ENCODE measurements around the gene MPHOSPH10. TPM values are rescaled to one million over a fixed set of nuclear protein-coding genes. Genes with fewer than 3 reads are reported as not detected.

The MPHOSPH10 gene
- polyA plus RNA-seq, 1 donor: 34.4 TPM

- H3K4me3 ChIP-seq (ENCODE audit: low read length): no peak overlapping the region
- no peaks in the 10 kb centered on the region for H3K27me3 ChIP-seq (ENCODE audit: control insufficient read depth, insufficient read depth, low read length)
- H3K36me3 ChIP-seq (ENCODE audit: control insufficient read depth, insufficient read depth, low read length): peaks cover 59% of the 10 kb centered on the region
- no CpG with 5 or more reads among the region's 2 CpGs for WGBS (ENCODE audit: insufficient coverage, low lambda C conversion rate)
- DNase-seq: no peak
- no peak overlapping the region for H3K27ac ChIP-seq (ENCODE audit: low read length)
- no peaks in the 10 kb centered on the region for H3K9me3 ChIP-seq (ENCODE audit: control insufficient read depth, low read depth, low read length)
- H3K4me1 ChIP-seq (ENCODE audit: control insufficient read depth, insufficient read depth, low read length): no peaks in the 10 kb centered on the region
Measured at GRCh38 chr2:71148506-71149063, 18.2 kb downstream of the MPHOSPH10 start.

GRCh38 chr2:71150082-71150816, 19.8 kb downstream of the MPHOSPH10 start:
- no peak overlapping the region for H3K27ac ChIP-seq (ENCODE audit: low read length)
- no peaks in the 10 kb centered on the region for H3K9me3 ChIP-seq (ENCODE audit: control insufficient read depth, low read depth, low read length)
- H3K36me3 ChIP-seq (ENCODE audit: control insufficient read depth, insufficient read depth, low read length): peaks cover 42% of the 10 kb centered on the region
- DNase-seq: no peak
- no peaks in the 10 kb centered on the region for H3K4me1 ChIP-seq (ENCODE audit: control insufficient read depth, insufficient read depth, low read length)
- no peak overlapping the region for H3K4me3 ChIP-seq (ENCODE audit: low read length)
- H3K27me3 ChIP-seq (ENCODE audit: control insufficient read depth, insufficient read depth, low read length): peaks cover 3% of the 10 kb centered on the region
- WGBS (ENCODE audit: insufficient coverage, low lambda C conversion rate): no CpG with 5 or more reads among the region's 3 CpGs

- no peak for DNase-seq
- Histone ChIP-seq H3K4me3 (ENCODE audit: low read length) (no peak overlapping the region), H3K9me3 (ENCODE audit: control insufficient read depth, low read depth, low read length) (no peaks in the 10 kb centered on the region), H3K27ac (ENCODE audit: low read length) (no peak overlapping the region), H3K27me3 (ENCODE audit: control insufficient read depth, insufficient read depth, low read length) (peaks cover 3% of the 10 kb centered on the region), H3K4me1 (ENCODE audit: control insufficient read depth, insufficient read depth, low read length) (no peaks in the 10 kb centered on the region), H3K36me3 (ENCODE audit: control insufficient read depth, insufficient read depth, low read length) (peaks cover 30% of the 10 kb centered on the region)
- no CpG with 5 or more reads among the region's 1 CpG for WGBS (ENCODE audit: insufficient coverage, low lambda C conversion rate)
Measured at GRCh38 chr2:71151620-71152019, 21.2 kb downstream of the MPHOSPH10 start.

- Histone ChIP-seq H3K9me3 (ENCODE audit: control insufficient read depth, low read depth, low read length) (no peaks in the 10 kb centered on the region), H3K36me3 (ENCODE audit: control insufficient read depth, insufficient read depth, low read length) (peaks cover 18% of the 10 kb centered on the region), H3K4me3 (ENCODE audit: low read length) (no peak overlapping the region), H3K4me1 (ENCODE audit: control insufficient read depth, insufficient read depth, low read length) (no peaks in the 10 kb centered on the region), H3K27me3 (ENCODE audit: control insufficient read depth, insufficient read depth, low read length) (peaks cover 3% of the 10 kb centered on the region), H3K27ac (ENCODE audit: low read length) (no peak overlapping the region)
- WGBS (ENCODE audit: insufficient coverage, low lambda C conversion rate): no CpG with 5 or more reads among the region's 11 CpGs
- DNase-seq: no peak
Measured at GRCh38 chr2:71153585-71154224, 23.3 kb downstream of the MPHOSPH10 start.

- H3K9me3 ChIP-seq (ENCODE audit: control insufficient read depth, low read depth, low read length): no peaks in the 10 kb centered on the region
- no peak overlapping the region for H3K27ac ChIP-seq (ENCODE audit: low read length)
- H3K27me3 ChIP-seq (ENCODE audit: control insufficient read depth, insufficient read depth, low read length): peaks cover 3% of the 10 kb centered on the region
- peaks cover 12% of the 10 kb centered on the region for H3K36me3 ChIP-seq (ENCODE audit: control insufficient read depth, insufficient read depth, low read length)
- no peak overlapping the region for H3K4me3 ChIP-seq (ENCODE audit: low read length)
- no peak for DNase-seq
- WGBS (ENCODE audit: insufficient coverage, low lambda C conversion rate): no CpG with 5 or more reads among the region's 8 CpGs
- no peaks in the 10 kb centered on the region for H3K4me1 ChIP-seq (ENCODE audit: control insufficient read depth, insufficient read depth, low read length)
Measured at GRCh38 chr2:71154279-71154678, 23.8 kb downstream of the MPHOSPH10 start.

GRCh38 chr2:71154798-71155197, 24.4 kb downstream of the MPHOSPH10 start:
- H3K27ac ChIP-seq (ENCODE audit: low read length): no peak overlapping the region
- no CpG with 5 or more reads among the region's 6 CpGs for WGBS (ENCODE audit: insufficient coverage, low lambda C conversion rate)
- peaks cover 9% of the 10 kb centered on the region for H3K36me3 ChIP-seq (ENCODE audit: control insufficient read depth, insufficient read depth, low read length)
- peaks cover 3% of the 10 kb centered on the region for H3K27me3 ChIP-seq (ENCODE audit: control insufficient read depth, insufficient read depth, low read length)
- no peak for DNase-seq
- H3K9me3 ChIP-seq (ENCODE audit: control insufficient read depth, low read depth, low read length): no peaks in the 10 kb centered on the region
- H3K4me3 ChIP-seq (ENCODE audit: low read length): no peak overlapping the region
- H3K4me1 ChIP-seq (ENCODE audit: control insufficient read depth, insufficient read depth, low read length): no peaks in the 10 kb centered on the region

- no peaks in the 10 kb centered on the region for H3K4me1 ChIP-seq (ENCODE audit: control insufficient read depth, insufficient read depth, low read length)
- WGBS (ENCODE audit: insufficient coverage, low lambda C conversion rate): 90% methylated on average over 2 of the region's 4 CpGs
- no peak overlapping the region for H3K27ac ChIP-seq (ENCODE audit: low read length)
- no peaks in the 10 kb centered on the region for H3K9me3 ChIP-seq (ENCODE audit: control insufficient read depth, low read depth, low read length)
- H3K4me3 ChIP-seq (ENCODE audit: low read length): no peak overlapping the region
- DNase-seq: no peak
- H3K36me3 ChIP-seq (ENCODE audit: control insufficient read depth, insufficient read depth, low read length): no peaks in the 10 kb centered on the region
- H3K27me3 ChIP-seq (ENCODE audit: control insufficient read depth, insufficient read depth, low read length): peaks cover 3% of the 10 kb centered on the region
Measured at GRCh38 chr2:71155846-71156245, 25.4 kb downstream of the MPHOSPH10 start.

- Histone ChIP-seq H3K36me3 (ENCODE audit: control insufficient read depth, insufficient read depth, low read length) (no peaks in the 10 kb centered on the region), H3K4me1 (ENCODE audit: control insufficient read depth, insufficient read depth, low read length) (no peaks in the 10 kb centered on the region), H3K4me3 (ENCODE audit: low read length) (no peak overlapping the region), H3K27me3 (ENCODE audit: control insufficient read depth, insufficient read depth, low read length) (peaks cover 3% of the 10 kb centered on the region), H3K9me3 (ENCODE audit: control insufficient read depth, low read depth, low read length) (no peaks in the 10 kb centered on the region), H3K27ac (ENCODE audit: low read length) (no peak overlapping the region)
- peak; percentile 13 to 17 for DNase-seq
- WGBS (ENCODE audit: insufficient coverage, low lambda C conversion rate): no CpG with 5 or more reads among the region's 6 CpGs
Measured at GRCh38 chr2:71156573-71156972, 26.1 kb downstream of the MPHOSPH10 start.

- Histone ChIP-seq H3K4me1 (ENCODE audit: control insufficient read depth, insufficient read depth, low read length) (no peaks in the 10 kb centered on the region), H3K27me3 (ENCODE audit: control insufficient read depth, insufficient read depth, low read length) (peaks cover 3% of the 10 kb centered on the region), H3K27ac (ENCODE audit: low read length) (no peak overlapping the region), H3K4me3 (ENCODE audit: low read length) (no peak overlapping the region), H3K9me3 (ENCODE audit: control insufficient read depth, low read depth, low read length) (no peaks in the 10 kb centered on the region), H3K36me3 (ENCODE audit: control insufficient read depth, insufficient read depth, low read length) (no peaks in the 10 kb centered on the region)
- peak; percentile 19 to 40 for DNase-seq
- WGBS (ENCODE audit: insufficient coverage, low lambda C conversion rate): no CpG with 5 or more reads among the region's 16 CpGs
Measured at GRCh38 chr2:71157124-71157793, 26.8 kb downstream of the MPHOSPH10 start.

GRCh38 chr2:71166812-71167211, 36.4 kb downstream of the MPHOSPH10 start:
- WGBS (ENCODE audit: insufficient coverage, low lambda C conversion rate): no CpG with 5 or more reads among the region's 3 CpGs
- no peak overlapping the region for H3K27ac ChIP-seq (ENCODE audit: low read length)
- no peaks in the 10 kb centered on the region for H3K27me3 ChIP-seq (ENCODE audit: control insufficient read depth, insufficient read depth, low read length)
- no peaks in the 10 kb centered on the region for H3K4me1 ChIP-seq (ENCODE audit: control insufficient read depth, insufficient read depth, low read length)
- DNase-seq: no peak
- no peaks in the 10 kb centered on the region for H3K36me3 ChIP-seq (ENCODE audit: control insufficient read depth, insufficient read depth, low read length)
- no peaks in the 10 kb centered on the region for H3K9me3 ChIP-seq (ENCODE audit: control insufficient read depth, low read depth, low read length)
- no peak overlapping the region for H3K4me3 ChIP-seq (ENCODE audit: low read length)
